Measurements from ENCODE around the gene PTDSS2. TPM values are rescaled to one million over a fixed set of nuclear protein-coding genes. Genes with fewer than 3 reads are reported as not detected.
"Not testable (repeated sequence)": the region's sequence is repeated elsewhere in the genome, so short reads cannot be mapped to it uniquely, and the experiment has no call there.

The PTDSS2 gene
- total RNA-seq, result 31.1 TPM
- long read RNA-seq, transcript PTDSS2-201 (12 exons, 2,445 nt), result major isoform, 40 of 77 reads
- long read RNA-seq, partial matches to known transcripts, result 10 of 77 reads
- long read RNA-seq, other reads (novel, unspliced or antisense), result 25 of 77 reads

- no peaks in the 10 kb centered on the region for H3K9me3 ChIP-seq
- peaks cover 18% of the 10 kb centered on the region for H3K36me3 ChIP-seq
- peak within 1 kb of the TSS; percentile 94 for H3K27ac ChIP-seq
- intact Hi-C loops (cut with DNase I), result no loop called here
- DNase-seq (peak; percentile 98), ATAC-seq (peak; percentile 91)
- peaks cover 31% of the 10 kb centered on the region for H3K4me1 ChIP-seq
- H3K27me3 ChIP-seq, result no peaks in the 10 kb centered on the region
- no peak for TF ChIP-seq CTCF (IDR thresholded peaks at IDR 0.05)
- H3K4me3 ChIP-seq, result peak within 1 kb of the TSS; percentile 97
Measured at GRCh38 chr11:449889-450808, at the start of gene PTDSS2. Gene PTDSS2 (plus strand): TSS chr11:450279. CDS start chr11:450456, 177 bp downstream.

GRCh38 chr11:401196-401595 lies 48.9 kb upstream of the PTDSS2 start:
- H3K4me1 ChIP-seq; DNase-seq; ATAC-seq; H3K27ac ChIP-seq; H3K4me3 ChIP-seq; H3K36me3 ChIP-seq; H3K27me3 ChIP-seq; H3K9me3 ChIP-seq; intact Hi-C loops (cut with DNase I): not testable (repeated sequence)

GRCh38 chr11:403021-403760 lies 46.9 kb upstream of the PTDSS2 start:
- intact Hi-C loops (cut with DNase I), result no loop called here
- no peak overlapping the region for H3K4me3 ChIP-seq
- H3K36me3 ChIP-seq, result no peaks in the 10 kb centered on the region
- ATAC-seq, result no peak
- no peak overlapping the region for H3K27ac ChIP-seq
- no peak for DNase-seq
- H3K9me3 ChIP-seq, result no peaks in the 10 kb centered on the region
- peaks cover 17% of the 10 kb centered on the region for H3K4me1 ChIP-seq
- TF ChIP-seq CTCF (IDR thresholded peaks at IDR 0.05), result no peak
- H3K27me3 ChIP-seq, result no peaks in the 10 kb centered on the region

- no peak overlapping the region for H3K4me3 ChIP-seq
- DNase-seq (no peak), ATAC-seq (no peak)
- H3K27ac ChIP-seq, result no peak overlapping the region
- no peak for TF ChIP-seq CTCF (IDR thresholded peaks at IDR 0.05)
- no peaks in the 10 kb centered on the region for H3K27me3 ChIP-seq
- intact Hi-C loops (cut with DNase I), result no loop called here
- H3K9me3 ChIP-seq, result no peaks in the 10 kb centered on the region
- H3K4me1 ChIP-seq, result peaks cover 17% of the 10 kb centered on the region
- H3K36me3 ChIP-seq, result no peaks in the 10 kb centered on the region
Measured at GRCh38 chr11:403761-404431, 46.2 kb upstream of the PTDSS2 start.

GRCh38 chr11:404551-405264 lies 45.4 kb upstream of the PTDSS2 start:
- Histone ChIP-seq H3K27me3 (no peaks in the 10 kb centered on the region), H3K27ac (no peak overlapping the region), H3K4me1 (peaks cover 17% of the 10 kb centered on the region), H3K9me3 (no peaks in the 10 kb centered on the region), H3K36me3 (no peaks in the 10 kb centered on the region), H3K4me3 (no peak overlapping the region)
- no peak for DNase-seq
- ATAC-seq, result no peak
- intact Hi-C loops (cut with DNase I), result no loop called here
- no peak for TF ChIP-seq CTCF (IDR thresholded peaks at IDR 0.05)
